ENCODE data around the gene RCBTB1. TPM values are rescaled to one million over a fixed set of nuclear protein-coding genes. Genes with fewer than 3 reads are reported as not detected.

The RCBTB1 gene
- 20.1 to 21.3 TPM (median 20.6 TPM) in 3 replicates for total RNA-seq
- long read RNA-seq, full-length matches to known transcripts: 37 of 54 reads
- long read RNA-seq, partial matches to known transcripts: 3 of 54 reads
- long read RNA-seq, other reads (novel, unspliced or antisense): 14 of 54 reads

DNA sequence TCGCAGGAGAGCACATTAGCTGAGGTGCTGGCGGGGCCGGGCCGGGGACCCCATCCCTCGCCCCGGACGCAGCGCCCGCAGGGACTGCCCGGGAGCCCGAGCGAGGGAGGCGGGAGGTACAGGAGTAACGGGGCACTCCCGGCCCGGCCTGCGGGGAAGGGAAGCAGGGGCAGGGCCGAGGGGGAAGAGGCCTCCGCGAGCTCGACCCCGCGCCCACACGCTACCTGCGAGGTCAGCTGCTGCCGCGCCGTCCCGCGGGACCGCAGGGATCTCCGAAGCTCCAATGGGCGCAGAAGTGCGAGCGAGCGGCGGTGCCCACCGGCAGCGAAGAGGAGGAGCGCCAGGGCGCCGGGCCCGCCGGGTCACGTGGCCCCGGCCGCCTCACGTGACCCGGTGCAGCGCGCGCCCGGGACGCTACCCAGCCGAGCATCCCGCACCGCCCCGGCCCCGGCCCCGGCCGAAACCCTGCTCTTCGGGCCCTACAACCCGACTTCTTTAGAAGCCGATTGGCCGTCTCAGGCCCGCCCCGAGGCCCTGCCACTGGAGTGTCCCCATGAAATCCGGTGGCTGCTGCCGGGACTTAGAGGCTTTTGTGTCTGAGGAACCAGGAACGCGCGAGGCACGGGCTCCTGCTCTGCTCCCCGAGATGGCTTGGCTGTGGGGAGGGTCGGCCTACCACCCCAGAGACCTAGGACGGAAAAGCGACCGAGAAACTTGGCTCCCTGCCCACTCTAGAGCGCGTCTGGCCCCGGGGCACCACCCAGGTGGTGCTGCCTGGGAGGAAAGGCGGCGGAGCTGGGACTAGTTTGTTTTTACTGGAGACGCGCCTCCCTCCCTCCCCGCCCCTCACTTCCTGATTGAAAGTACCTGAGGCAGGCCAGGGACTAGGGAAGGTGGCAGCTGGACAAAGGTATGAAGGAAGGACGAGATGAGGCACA lies at the start of gene RCBTB1:
TSS of gene RCBTB1 (minus strand) at position 339 of the 938 bp plus-strand sequence. CDS start 18,279 bp downstream, outside the sequence.
- Mint-ChIP-seq H3K27ac (ENCODE audit: unreplicated experiment) (peak within 1 kb of the TSS; percentile 84), H3K9me3 (ENCODE audit: low read depth) (no peaks in the 10 kb centered on the region), H3K4me1 (ENCODE audit: low read depth) (peaks cover 13% of the 10 kb centered on the region), H3K4me3 (ENCODE audit: unreplicated experiment) (peak within 1 kb of the TSS; percentile 91), H3K36me3 (ENCODE audit: low read depth) (peaks cover 2% of the 10 kb centered on the region), H3K27me3 (ENCODE audit: low read depth) (no peaks in the 10 kb centered on the region)
- no peak for DNase-seq (ENCODE audit: low spot score)
- TF ChIP-seq, protein P1, sequence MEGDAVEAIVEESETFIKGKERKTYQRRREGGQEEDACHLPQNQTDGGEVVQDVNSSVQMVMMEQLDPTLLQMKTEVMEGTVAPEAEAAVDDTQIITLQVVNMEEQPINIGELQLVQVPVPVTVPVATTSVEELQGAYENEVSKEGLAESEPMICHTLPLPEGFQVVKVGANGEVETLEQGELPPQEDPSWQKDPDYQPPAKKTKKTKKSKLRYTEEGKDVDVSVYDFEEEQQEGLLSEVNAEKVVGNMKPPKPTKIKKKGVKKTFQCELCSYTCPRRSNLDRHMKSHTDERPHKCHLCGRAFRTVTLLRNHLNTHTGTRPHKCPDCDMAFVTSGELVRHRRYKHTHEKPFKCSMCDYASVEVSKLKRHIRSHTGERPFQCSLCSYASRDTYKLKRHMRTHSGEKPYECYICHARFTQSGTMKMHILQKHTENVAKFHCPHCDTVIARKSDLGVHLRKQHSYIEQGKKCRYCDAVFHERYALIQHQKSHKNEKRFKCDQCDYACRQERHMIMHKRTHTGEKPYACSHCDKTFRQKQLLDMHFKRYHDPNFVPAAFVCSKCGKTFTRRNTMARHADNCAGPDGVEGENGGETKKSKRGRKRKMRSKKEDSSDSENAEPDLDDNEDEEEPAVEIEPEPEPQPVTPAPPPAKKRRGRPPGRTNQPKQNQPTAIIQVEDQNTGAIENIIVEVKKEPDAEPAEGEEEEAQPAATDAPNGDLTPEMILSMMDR (IDR thresholded peaks at IDR 0.05): no peak

DNA sequence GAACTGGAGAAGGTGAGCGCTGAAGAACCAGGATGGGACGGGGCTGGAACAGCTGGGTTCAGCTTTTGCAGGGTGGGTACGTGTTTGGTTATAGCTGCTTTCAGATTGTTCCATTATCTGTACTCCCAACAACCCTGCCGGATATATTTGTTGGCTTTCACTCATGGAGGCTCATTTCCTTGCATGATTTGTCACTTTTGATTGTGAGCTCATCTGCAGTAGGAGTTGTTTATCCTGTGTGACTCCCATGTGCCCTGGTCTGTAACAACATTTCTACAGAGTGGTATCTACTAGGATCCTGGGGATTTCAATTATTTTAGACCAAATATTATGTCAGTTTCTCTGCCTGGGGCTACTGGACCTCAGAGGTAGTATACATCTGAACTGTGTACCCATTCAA lies 48.4 kb upstream of the RCBTB1 start:
- H3K4me3 Mint-ChIP-seq (ENCODE audit: unreplicated experiment): no peak overlapping the region
- no peaks in the 10 kb centered on the region for H3K27me3 Mint-ChIP-seq (ENCODE audit: low read depth)
- no peaks in the 10 kb centered on the region for H3K9me3 Mint-ChIP-seq (ENCODE audit: low read depth)
- H3K27ac Mint-ChIP-seq (ENCODE audit: unreplicated experiment): no peak overlapping the region
- H3K36me3 Mint-ChIP-seq (ENCODE audit: low read depth): no peaks in the 10 kb centered on the region
- TF ChIP-seq, protein P1 (IDR thresholded peaks at IDR 0.05): no peak
- no peaks in the 10 kb centered on the region for H3K4me1 Mint-ChIP-seq (ENCODE audit: low read depth)
- no peak for DNase-seq (ENCODE audit: low spot score)

DNA sequence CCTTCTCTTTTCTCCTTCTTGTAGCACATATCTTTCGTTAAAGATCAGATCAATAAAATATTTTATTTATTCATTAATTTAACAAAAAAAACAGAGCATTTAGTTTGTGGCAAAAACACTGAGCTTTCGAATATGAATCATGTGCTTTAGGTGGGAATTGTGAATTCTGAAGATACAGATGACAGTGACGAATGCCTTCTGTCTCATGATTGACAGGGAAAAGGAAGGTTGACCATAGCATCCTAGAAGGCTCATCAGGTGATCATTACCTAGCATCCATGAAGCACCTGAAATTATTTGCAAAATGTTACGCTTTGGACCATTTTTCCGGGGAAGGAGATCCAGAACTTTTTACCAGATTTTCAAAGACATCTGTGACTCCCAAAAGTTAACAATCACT lies 46.8 kb upstream of the RCBTB1 start:
- TF ChIP-seq, protein P1 (IDR thresholded peaks at IDR 0.05): no peak
- Mint-ChIP-seq H3K4me1 (ENCODE audit: low read depth) (no peaks in the 10 kb centered on the region), H3K27me3 (ENCODE audit: low read depth) (no peaks in the 10 kb centered on the region), H3K9me3 (ENCODE audit: low read depth) (no peaks in the 10 kb centered on the region), H3K36me3 (ENCODE audit: low read depth) (no peaks in the 10 kb centered on the region), H3K4me3 (ENCODE audit: unreplicated experiment) (no peak overlapping the region), H3K27ac (ENCODE audit: unreplicated experiment) (no peak overlapping the region)
- DNase-seq (ENCODE audit: low spot score): no peak

DNA sequence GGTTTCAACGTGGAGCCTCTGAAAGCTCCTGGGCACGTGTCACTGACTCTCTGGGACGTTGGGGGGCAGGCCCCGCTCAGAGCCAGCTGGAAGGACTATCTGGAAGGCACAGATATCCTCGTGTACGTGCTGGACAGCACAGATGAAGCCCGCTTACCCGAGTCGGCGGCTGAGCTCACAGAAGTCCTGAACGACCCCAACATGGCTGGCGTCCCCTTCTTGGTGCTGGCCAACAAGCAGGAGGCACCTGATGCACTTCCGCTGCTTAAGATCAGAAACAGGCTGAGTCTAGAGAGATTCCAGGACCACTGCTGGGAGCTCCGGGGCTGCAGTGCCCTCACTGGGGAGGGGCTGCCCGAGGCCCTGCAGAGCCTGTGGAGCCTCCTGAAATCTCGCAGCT lies 45.2 kb upstream of the RCBTB1 start:
- H3K36me3 Mint-ChIP-seq (ENCODE audit: low read depth): no peaks in the 10 kb centered on the region
- no peak overlapping the region for H3K27ac Mint-ChIP-seq (ENCODE audit: unreplicated experiment)
- DNase-seq (ENCODE audit: low spot score): no peak
- H3K4me3 Mint-ChIP-seq (ENCODE audit: unreplicated experiment): no peak overlapping the region
- no peaks in the 10 kb centered on the region for H3K27me3 Mint-ChIP-seq (ENCODE audit: low read depth)
- H3K4me1 Mint-ChIP-seq (ENCODE audit: low read depth): no peaks in the 10 kb centered on the region
- TF ChIP-seq, protein P1 (IDR thresholded peaks at IDR 0.05): no peak
- H3K9me3 Mint-ChIP-seq (ENCODE audit: low read depth): no peaks in the 10 kb centered on the region

DNA sequence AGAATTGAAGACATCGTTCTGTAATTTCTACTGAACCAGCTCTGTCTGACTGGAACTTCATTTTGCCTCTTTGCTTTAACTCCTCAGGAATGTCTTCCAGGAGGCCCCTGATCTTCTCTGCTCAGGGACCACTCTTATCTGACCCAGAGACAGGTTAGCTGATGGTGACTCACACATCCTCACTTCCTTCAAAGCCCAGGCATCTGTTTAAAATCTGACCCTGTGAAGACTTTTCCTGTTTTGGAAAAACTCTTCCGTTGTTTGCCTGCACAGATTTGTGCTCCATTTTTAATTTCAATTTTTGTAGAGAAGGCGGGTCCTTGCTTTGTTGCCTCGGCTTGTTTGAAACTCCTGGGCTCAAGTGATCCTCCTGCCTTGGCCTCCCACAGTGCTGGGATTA lies 44.6 kb upstream of the RCBTB1 start:
- Mint-ChIP-seq H3K27me3 (ENCODE audit: low read depth) (no peaks in the 10 kb centered on the region), H3K36me3 (ENCODE audit: low read depth) (no peaks in the 10 kb centered on the region), H3K4me3 (ENCODE audit: unreplicated experiment) (no peak overlapping the region), H3K4me1 (ENCODE audit: low read depth) (no peaks in the 10 kb centered on the region), H3K9me3 (ENCODE audit: low read depth) (no peaks in the 10 kb centered on the region), H3K27ac (ENCODE audit: unreplicated experiment) (no peak overlapping the region)
- no peak for DNase-seq (ENCODE audit: low spot score)
- TF ChIP-seq, protein P1 (IDR thresholded peaks at IDR 0.05): no peak
